WTC11 (cell line): ENCODE results near the gene ZNF571.

Experiments used
- CDX4 ChIP-seq: fragments of 250-450 bp; sonication (Bioruptor Pico); IDR thresholded peaks from 2 replicates; pipeline ENCODE4 v1.9.0; 2021; ENCODE audit warnings: moderate library complexity, mild to moderate bottlenecking, inconsistent platforms, borderline replicate concordance
- CTCF ChIP-seq: fragments of 200-600 bp; IDR thresholded peaks from 2 replicates; pipeline ENCODE4 v1.8.0; 2022; ENCODE audit warnings: antibody characterized with exemption
- SOX15 ChIP-seq: fragments of 250-450 bp; sonication (Bioruptor Pico); IDR thresholded peaks from 2 replicates; pipeline ENCODE4 v1.9.0; 2021; ENCODE audit warnings: mild to moderate bottlenecking

- TF ChIP-seq SOX15 (no peak), CDX4 (no peak), CTCF (no peak)
These were observed 29.3 kb downstream of the ZNF571 start for GRCh38 chr19:37565370-37565669.
